Mononuclear cell (primary cell): Measurements from ENCODE around the gene RRP12. TPM values are rescaled to one million over a fixed set of nuclear protein-coding genes. Genes with fewer than 3 reads are reported as not detected.

ENCODE experiments used
- H3K27me3 ChIP-seq: 2 replicates; pipeline ENCODE4 v1.6.0; 2011; ENCODE audit warnings: low read length, control low read depth; ENCODE audit not compliant: insufficient read depth
- H3K4me1 ChIP-seq: 2 replicates; pipeline ENCODE4 v1.5.1; 2011; ENCODE audit warnings: mild to moderate bottlenecking, low read length, control low read depth; ENCODE audit not compliant: insufficient read depth
- H3K4me3 ChIP-seq: 2 replicates; pipeline ENCODE4 v1.5.1; 2011; ENCODE audit warnings: mild to moderate bottlenecking, low read length, moderate library complexity
- H3K9me3 ChIP-seq: 2 replicates; pipeline ENCODE4 v1.5.1; 2011; ENCODE audit warnings: low read depth, mild to moderate bottlenecking, control low read depth, low read length
- total RNA-seq: library from RNA; depleted of rRNA; stranded (reverse); fragments of >200 nt; gene quantifications from one replicate; pipeline ENCODE4 v1.2.3, GENCODE V29; 2012

The RRP12 gene
- total RNA-seq, 1 donor = 37.8 TPM

DNA sequence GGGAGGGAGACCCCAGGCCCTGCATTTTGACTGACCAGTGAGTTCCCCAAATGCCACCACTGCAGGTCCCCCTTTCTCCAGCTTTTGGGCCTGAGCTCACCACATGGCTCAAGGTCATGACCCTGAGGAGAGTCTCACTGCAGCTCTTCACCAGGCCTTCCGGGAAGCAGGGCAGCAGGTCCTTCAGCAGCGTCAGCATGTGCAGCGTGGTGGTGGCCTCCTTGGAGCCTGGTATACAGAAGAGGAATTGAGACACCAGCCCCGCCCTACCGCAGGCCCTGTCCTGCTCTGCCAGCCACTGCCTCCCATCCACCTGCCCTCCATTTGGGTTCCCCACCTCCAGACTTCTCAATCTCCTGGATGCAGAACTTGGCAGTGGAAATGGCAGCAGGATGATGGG is 13.0 kb downstream of the RRP12 start:
- Histone ChIP-seq H3K9me3 (no peaks in the 10 kb centered on the region), H3K27me3 (no peaks in the 10 kb centered on the region), H3K4me3 (no peak overlapping the region), H3K4me1 (peaks cover 10% of the 10 kb centered on the region)

DNA sequence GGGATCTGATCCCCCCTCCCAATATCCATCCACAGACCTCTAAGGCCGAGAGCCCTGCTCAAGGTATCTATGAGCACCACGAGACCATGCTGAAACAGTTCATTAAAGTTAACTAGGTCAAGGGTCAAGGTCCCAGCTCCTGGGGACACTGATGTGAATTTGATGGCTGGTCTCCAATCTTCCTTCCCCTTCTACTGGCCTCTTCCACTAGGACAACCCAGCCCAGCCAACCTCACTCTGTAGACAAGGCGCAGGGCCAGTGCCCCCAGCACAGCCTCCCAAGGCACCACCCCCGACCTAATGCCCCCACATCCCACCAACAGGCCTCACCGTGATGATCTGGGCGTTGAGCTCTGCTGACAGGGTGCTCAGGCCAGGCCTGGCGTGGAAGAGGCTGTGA is 15.6 kb downstream of the RRP12 start:
- H3K4me3 ChIP-seq = no peak overlapping the region
- no peaks in the 10 kb centered on the region for H3K9me3 ChIP-seq
- peaks cover 7% of the 10 kb centered on the region for H3K4me1 ChIP-seq
- H3K27me3 ChIP-seq = no peaks in the 10 kb centered on the region

DNA sequence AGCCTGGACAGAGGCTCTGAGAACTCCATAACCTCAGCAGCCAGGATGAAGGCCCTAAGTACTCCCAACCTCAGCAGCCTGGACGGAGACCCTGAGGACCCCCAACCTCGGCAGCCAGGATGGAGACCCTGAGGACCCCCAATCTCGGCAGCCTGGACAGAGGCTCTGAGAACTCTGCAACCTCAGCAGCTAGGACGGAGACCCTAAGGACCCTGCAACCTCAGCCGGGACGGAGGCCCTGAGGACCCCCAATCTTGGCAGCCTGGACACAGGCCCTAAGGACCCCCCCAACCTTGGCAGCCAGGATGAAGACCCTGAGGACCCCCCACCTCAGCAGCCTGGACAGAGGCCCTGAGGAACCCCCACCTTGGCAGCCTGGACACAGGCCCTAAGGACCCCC is 16.5 kb downstream of the RRP12 start:
- Histone ChIP-seq H3K4me1 (no peaks in the 10 kb centered on the region), H3K9me3 (no peaks in the 10 kb centered on the region), H3K27me3 (no peaks in the 10 kb centered on the region), H3K4me3 (no peak overlapping the region)

DNA sequence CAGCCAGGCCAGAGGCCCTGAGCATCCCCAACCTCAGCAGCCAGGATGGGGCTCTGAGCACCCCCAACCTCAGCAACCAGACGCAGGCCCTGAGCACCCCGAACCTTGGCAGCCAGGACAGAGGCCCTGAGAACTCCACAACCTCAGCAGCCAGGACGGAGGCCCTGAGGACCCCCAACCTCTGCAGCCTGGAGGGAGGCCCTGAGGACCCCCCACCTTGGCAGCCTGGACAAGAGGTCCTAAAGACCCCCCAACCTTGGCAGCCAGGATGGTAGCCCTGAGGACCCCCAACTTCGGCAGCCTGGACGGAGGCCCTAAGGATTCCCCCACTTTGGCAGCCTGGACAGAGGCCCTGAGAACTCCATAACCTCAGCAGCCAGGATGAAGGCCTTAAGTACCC is 17.0 kb downstream of the RRP12 start:
- no peaks in the 10 kb centered on the region for H3K4me1 ChIP-seq
- H3K4me3 ChIP-seq = no peak overlapping the region
- no peaks in the 10 kb centered on the region for H3K27me3 ChIP-seq
- no peaks in the 10 kb centered on the region for H3K9me3 ChIP-seq

DNA sequence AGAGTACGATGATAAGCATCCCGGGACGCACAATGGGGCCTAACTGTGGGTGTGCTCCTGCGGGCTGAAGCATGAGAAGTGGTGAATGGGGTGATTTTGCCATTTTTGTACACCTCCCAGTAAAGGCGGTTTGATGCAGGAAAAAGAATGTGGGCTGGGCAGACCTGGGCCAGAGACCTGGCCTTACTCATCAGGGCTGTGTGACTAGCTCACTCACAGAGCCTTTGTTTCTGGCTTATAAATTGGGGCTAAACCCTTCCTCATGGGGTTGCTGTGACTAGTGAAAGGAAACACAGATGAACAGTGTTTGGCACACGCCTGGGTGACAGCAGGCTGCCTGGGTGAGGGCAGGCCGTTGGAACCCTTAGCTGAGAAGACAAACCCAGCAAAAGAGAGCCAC is 18.0 kb downstream of the RRP12 start:
- Histone ChIP-seq H3K4me1 (no peaks in the 10 kb centered on the region), H3K9me3 (no peaks in the 10 kb centered on the region), H3K4me3 (no peak overlapping the region), H3K27me3 (no peaks in the 10 kb centered on the region)

DNA sequence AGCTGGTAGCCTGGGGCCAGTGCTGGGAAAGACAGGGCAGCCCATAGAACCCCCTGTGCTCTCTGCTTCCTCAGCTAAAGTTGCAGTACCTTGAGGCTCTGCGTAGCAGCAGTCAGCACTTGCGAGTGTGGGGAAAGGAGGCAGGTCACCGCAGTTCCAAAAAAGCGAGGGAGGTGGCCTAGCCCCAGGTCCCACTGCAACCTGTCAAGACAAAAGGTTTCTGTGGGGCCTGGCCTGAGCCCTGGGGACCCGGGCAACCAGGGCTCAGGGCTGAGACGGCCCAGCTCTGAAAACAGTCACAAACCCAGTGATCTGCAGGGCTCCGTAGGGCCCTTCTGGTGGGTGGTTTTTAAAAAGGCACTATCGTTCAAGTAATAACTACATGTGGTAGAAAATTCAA is 19.5 kb downstream of the RRP12 start:
- H3K9me3 ChIP-seq = no peaks in the 10 kb centered on the region
- peaks cover 6% of the 10 kb centered on the region for H3K4me1 ChIP-seq
- no peaks in the 10 kb centered on the region for H3K27me3 ChIP-seq
- no peak overlapping the region for H3K4me3 ChIP-seq

DNA sequence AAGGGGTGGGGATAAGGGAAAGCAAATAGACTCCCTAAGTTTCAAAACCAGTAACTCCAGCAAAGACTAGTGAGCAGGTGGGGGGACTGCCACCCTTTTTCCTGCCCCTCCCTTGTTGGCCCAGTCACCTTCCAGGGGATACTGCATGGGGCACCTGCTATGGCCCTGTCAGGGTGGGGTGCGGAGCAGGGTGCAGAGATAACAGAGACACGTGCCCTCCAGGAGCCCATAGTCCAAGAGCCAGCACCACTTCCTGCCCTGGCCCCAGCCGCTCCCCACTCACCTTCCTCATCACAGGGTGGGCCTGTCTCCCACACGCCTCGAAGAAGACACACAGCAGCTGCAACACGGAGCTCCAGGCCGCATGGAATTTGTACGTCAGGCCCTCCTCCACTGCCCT is 20.6 kb downstream of the RRP12 start:
- Histone ChIP-seq H3K9me3 (no peaks in the 10 kb centered on the region), H3K4me1 (peaks cover 15% of the 10 kb centered on the region), H3K4me3 (no peak overlapping the region), H3K27me3 (no peaks in the 10 kb centered on the region)

DNA sequence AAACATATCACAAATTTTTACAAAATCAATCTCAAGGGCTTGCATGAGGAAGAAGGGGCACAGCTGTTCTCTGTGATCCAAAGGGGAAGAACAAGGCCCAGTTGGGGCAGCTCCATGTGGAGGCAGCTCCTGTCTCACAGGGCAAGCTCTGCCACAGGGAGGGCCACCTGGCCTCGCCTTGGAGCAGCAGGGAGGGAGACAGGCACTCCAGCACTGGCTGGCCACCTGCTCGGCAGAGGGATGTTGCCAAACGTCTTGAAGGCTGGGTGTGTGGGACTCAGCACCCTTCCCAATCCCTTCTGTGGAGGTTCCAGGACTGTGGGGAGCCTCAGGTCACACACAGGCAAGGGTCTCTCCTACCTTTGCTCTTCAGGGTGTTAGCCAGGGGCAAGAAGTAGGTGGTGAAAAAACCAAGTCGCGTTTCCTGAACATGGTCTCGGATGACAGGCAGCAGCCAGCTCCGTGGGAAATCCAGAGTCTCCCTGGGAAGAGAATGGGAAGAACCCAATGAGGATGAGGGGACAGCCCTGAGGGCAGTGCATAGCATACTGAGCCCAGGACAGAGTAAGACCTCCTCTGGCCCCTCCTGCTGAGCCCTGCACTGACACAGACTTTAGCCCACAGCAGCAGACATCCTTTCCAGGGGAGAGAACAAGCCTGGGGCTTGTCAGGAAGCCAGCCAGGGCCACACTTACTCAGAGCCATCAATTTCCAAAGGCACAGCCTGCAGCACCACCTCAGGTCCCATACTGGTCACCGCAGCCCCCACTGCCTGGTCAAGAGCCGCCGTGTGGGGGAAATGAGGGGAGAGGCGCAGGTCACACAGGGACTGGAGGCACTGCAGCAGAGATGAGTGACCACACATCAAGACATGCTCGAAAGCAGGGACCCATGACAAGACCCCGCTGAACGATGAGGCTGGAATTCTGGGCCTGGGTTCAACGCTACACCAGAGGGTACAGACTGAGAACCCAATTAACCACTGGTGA is 21.9 kb downstream of the RRP12 start:
- Histone ChIP-seq H3K4me1 (peaks cover 28% of the 10 kb centered on the region), H3K27me3 (no peaks in the 10 kb centered on the region), H3K9me3 (no peaks in the 10 kb centered on the region), H3K4me3 (no peak overlapping the region)

DNA sequence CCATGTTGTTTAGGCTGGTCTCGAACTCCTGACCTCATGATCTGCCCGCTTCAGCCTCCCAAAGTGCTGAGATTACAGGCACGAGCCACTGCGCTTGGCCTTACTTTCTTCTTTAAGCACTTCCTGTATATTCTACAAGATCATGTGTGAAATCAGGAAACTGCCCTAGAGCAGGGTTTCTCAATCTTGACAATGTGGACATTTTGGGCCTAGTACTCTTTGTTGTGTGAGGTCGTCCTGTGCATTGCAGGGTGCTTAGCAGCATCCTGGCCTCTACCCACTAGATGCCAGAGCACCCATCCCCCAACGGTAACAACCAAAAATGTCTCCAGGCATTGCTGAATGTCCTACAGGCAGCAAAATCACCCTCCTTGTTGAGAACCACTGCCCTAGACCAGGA is 24.7 kb downstream of the RRP12 start:
- peaks cover 56% of the 10 kb centered on the region for H3K4me1 ChIP-seq
- no peak overlapping the region for H3K4me3 ChIP-seq
- no peaks in the 10 kb centered on the region for H3K9me3 ChIP-seq
- H3K27me3 ChIP-seq = no peaks in the 10 kb centered on the region

DNA sequence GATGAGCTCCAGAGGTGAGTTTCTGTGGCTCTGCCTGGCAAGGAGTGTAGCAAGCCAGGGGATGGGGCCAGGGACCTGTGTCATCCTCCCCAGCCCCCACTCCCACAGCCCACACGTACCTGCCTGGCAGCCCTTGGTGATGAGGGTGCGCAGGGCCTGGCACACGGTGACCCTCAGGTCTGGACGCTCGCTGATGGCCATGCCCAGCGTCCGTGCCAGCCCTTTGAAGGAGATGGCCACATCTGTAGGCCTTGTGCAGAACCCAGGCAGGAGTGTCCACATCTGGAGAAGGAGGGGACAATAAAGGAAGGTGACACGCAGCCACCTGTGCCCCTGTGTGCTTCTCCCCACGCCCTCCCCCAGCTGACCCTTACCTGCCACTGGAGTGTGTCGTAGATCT is 27.7 kb downstream of the RRP12 start:
- no peaks in the 10 kb centered on the region for H3K27me3 ChIP-seq
- H3K9me3 ChIP-seq = no peaks in the 10 kb centered on the region
- peaks cover 72% of the 10 kb centered on the region for H3K4me1 ChIP-seq
- H3K4me3 ChIP-seq = no peak overlapping the region

DNA sequence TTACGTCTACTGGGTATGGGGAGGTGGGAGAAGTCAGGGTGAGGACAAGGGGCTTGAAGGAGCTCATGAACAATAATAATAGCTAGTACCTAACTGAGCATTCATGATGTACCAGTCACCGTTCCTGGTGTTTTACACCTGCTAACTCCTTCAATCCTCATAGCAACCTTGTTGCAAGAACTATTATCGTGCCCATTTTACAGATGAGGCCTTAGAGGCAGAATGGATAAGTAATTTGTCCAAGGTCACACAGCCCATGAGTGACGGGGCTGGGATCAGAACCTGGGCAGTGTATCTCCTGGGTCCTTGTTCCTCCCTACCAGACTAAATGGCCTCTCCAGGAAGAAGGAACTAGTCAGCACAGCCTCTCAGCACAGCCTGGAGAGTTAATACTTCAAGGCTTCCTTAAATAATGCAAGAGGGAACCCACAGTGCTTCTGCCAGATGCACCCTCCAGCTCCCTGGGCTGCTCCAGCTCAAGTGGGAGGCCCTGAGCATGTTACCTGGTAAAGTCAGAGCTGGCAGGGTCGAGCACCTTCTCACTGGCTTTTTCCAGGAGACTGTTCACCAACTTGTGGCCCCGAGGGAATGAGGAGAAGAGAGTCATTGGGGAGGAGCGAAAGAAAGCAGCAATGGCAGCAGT is 28.8 kb downstream of the RRP12 start:
- Histone ChIP-seq H3K27me3 (no peaks in the 10 kb centered on the region), H3K4me1 (peaks cover 82% of the 10 kb centered on the region), H3K9me3 (no peaks in the 10 kb centered on the region), H3K4me3 (no peak overlapping the region)

DNA sequence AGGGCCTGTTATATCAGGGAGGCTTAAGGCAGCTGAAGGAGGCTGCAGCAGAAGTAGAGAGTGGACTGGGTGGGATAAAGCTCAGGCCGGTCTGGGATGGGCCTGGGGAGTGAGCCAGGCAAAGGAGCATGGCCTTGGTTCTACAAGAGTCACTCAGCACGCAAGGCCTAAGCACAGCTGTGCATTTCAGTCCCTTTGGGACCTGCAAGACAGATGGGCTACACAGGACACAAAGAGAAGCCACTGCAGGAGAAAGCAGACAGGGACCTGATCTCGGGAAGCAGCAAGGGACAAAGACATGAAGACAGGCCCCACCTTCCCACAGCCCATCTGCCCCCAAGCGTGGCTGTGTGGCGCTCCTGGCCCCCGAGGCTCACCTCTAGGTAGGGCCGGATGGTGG is 29.4 kb downstream of the RRP12 start:
- Histone ChIP-seq H3K9me3 (no peaks in the 10 kb centered on the region), H3K4me1 (peaks cover 83% of the 10 kb centered on the region), H3K4me3 (no peak overlapping the region), H3K27me3 (no peaks in the 10 kb centered on the region)

DNA sequence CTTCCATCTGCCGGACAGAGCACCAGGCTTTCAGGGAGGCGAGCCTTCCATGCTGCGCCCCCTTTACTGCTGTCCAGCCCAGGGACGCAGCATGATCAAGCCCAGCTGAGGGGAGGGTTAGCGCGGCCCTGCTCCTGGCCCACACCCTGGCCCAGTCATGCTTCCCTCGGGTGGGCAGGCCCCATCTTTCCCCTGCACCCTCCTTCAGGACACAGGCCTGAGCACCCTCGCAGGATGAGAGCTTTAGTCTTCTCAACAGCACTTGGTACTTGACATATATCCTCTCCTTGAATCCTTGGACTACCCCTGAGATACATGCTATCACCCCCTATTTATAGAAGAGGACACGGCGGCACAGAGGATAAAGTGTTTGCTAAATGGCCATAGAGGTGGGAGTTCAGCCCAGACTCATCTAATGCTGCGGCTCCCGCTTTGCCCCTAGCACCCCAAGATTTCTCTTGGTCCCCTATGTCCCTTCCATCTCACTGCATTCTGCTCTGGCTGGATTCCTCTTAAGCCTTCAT is 34.0 kb downstream of the RRP12 start:
- Histone ChIP-seq H3K9me3 (no peaks in the 10 kb centered on the region), H3K27me3 (no peaks in the 10 kb centered on the region), H3K4me1 (peaks cover 83% of the 10 kb centered on the region), H3K4me3 (no peak overlapping the region)

DNA sequence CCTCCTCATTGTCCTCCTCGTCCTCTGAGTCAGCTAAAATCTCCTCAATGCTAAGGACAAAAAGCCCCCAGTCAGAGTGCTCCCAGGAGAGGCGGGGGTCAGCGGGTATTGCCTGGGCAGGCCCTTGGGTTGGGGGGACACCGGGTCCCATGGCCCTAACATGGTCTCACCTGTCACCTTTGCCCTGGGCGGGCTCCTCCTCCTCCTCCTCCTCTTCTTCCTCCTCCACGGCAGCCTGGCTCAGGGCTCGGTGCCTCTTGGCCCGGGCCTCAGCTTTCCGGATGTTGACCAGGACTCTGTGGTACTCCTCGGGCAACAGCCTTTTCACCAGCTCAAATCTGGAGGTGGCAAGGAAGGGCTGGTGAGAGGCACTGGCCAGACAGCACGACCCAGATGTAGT is 34.6 kb downstream of the RRP12 start:
- Histone ChIP-seq H3K4me1 (peaks cover 82% of the 10 kb centered on the region), H3K9me3 (no peaks in the 10 kb centered on the region), H3K4me3 (no peak overlapping the region), H3K27me3 (no peaks in the 10 kb centered on the region)

DNA sequence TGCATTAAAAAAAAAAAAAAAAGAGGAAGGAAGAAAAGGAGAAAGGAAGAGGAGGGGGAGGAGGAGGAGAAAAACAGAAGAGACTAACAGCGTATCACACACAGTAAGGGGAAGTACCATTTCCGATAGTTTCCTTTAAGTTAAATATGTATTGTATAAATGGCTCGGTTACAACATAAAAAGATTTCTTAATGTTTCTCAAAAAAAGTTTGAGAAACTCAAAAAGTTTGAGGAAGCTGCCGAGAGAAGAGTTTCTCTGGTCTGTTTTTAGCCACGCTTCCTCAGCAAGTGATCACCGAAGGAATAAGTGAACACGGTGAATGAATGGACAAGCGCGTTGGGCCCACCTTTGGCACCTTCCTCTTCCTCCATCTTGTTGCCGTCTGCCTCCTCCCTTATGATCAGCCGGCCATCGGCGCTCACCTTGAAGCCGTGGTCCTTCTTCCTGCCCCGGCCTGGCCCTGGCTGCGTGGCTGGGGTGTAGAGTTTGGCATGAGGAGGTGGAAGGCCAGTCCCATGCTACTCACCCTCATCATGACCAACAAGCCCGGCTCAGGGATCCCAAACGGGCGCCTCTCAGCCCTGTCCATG is 35.3 kb downstream of the RRP12 start:
- peaks cover 84% of the 10 kb centered on the region for H3K4me1 ChIP-seq
- H3K27me3 ChIP-seq = no peaks in the 10 kb centered on the region
- no peak overlapping the region for H3K4me3 ChIP-seq
- H3K9me3 ChIP-seq = no peaks in the 10 kb centered on the region
